GM12878 (cell line): Measurements from ENCODE around the gene PTPRB.

ENCODE experiments used
- BMI1 ChIP-seq: fragments of 450-650 bp; IDR thresholded peaks from 2 replicates; pipeline ENCODE4 v1.6.1; 2016; ENCODE audit warnings: mild to moderate bottlenecking, moderate library complexity, borderline replicate concordance
- CBX3 ChIP-seq: fragments of 200-600 bp; sonication (generic); IDR thresholded peaks from 2 replicates; pipeline ENCODE4 v1.6.1; 2016; ENCODE audit warnings: low read depth, borderline replicate concordance
- CTCF ChIP-seq, 3 experiments: IDR thresholded peaks in 2 of 3; conservative IDR thresholded peaks in 1 of 3; 2 replicates each; pipeline ENCODE4 v1.5.1; 2011; ENCODE audit warnings: low read depth in 3 of 3, low read length in 3 of 3, mild to moderate bottlenecking in 3 of 3, control low read depth in 2 of 3, moderate library complexity in 2 of 3, inconsistent platforms in 1 of 3, mixed read lengths in 1 of 3; ENCODE audit not compliant: control insufficient read depth in 2 of 3, insufficient read depth in 1 of 3; ENCODE audit errors: extremely low read depth in 1 of 3
- NFIC ChIP-seq: IDR thresholded peaks from 2 replicates; pipeline ENCODE4 v1.6.1; 2012; ENCODE audit warnings: low read depth, mild to moderate bottlenecking, inconsistent platforms, low read length, moderate library complexity
- POLR2A ChIP-seq: IDR thresholded peaks from 2 replicates; pipeline ENCODE4 v1.6.1; 2011; ENCODE audit warnings: low read depth, mild to moderate bottlenecking, low read length
- POLR2AphosphoS5 ChIP-seq: IDR thresholded peaks from 2 replicates; pipeline ENCODE4 v1.6.1; 2011; ENCODE audit warnings: mild to moderate bottlenecking, low read length, inconsistent platforms
- POU2F2 ChIP-seq: IDR thresholded peaks from 3 replicates; pipeline ENCODE4 v1.6.1; 2011; ENCODE audit warnings: low read depth, mild to moderate bottlenecking, low read length, borderline replicate concordance
- ZZZ3 ChIP-seq: IDR thresholded peaks from 2 replicates; pipeline ENCODE4 v1.6.1; 2011; ENCODE audit warnings: low read depth; ENCODE audit not compliant: control insufficient read depth, insufficient read length
- TF ChIP-seq, protein P1 (sequence below): fragments of 450-650 bp; formaldehyde crosslinking; IDR thresholded peaks from 2 replicates; pipeline ENCODE4 v1.4.0; 2022; ENCODE audit warnings: mild to moderate bottlenecking, moderate library complexity
- TF ChIP-seq, protein P2 (sequence below): IDR thresholded peaks from 2 replicates; pipeline ENCODE4 v1.6.1; 2012; ENCODE audit warnings: low read depth, low read length, improper control_type of control experiment

GRCh38 chr12:70561550-70561949 is 75.7 kb downstream of the PTPRB start:
- TF ChIP-seq POLR2A, result no peak
- TF ChIP-seq, protein P1, sequence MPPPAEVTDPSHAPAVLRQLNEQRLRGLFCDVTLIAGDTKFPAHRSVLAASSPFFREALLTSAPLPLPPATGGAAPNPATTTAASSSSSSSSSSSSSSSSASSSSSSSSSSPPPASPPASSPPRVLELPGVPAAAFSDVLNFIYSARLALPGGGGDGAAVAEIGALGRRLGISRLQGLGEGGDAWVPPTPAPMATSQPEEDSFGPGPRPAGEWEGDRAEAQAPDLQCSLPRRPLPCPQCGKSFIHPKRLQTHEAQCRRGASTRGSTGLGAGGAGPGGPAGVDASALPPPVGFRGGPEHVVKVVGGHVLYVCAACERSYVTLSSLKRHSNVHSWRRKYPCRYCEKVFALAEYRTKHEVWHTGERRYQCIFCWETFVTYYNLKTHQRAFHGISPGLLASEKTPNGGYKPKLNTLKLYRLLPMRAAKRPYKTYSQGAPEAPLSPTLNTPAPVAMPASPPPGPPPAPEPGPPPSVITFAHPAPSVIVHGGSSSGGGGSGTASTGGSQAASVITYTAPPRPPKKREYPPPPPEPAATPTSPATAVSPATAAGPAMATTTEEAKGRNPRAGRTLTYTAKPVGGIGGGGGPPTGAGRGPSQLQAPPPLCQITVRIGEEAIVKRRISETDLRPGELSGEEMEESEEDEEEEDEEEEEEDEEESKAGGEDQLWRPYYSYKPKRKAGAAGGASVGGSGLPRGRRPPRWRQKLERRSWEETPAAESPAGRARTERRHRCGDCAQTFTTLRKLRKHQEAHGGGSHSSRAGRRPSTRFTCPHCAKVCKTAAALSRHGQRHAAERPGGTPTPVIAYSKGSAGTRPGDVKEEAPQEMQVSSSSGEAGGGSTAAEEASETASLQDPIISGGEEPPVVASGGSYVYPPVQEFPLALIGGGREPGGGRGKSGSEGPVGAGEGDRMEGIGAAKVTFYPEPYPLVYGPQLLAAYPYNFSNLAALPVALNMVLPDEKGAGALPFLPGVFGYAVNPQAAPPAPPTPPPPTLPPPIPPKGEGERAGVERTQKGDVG (CRISPR knock-in tag), result no peak
- TF ChIP-seq, protein P2, sequence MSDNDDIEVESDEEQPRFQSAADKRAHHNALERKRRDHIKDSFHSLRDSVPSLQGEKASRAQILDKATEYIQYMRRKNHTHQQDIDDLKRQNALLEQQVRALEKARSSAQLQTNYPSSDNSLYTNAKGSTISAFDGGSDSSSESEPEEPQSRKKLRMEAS, result no peak
- no peak for TF ChIP-seq CTCF (IDR thresholded peaks at IDR 0.05 in 2 of 3, conservative IDR thresholded peaks at IDR 0.05 in 1 of 3; ENCODE audit: control insufficient read depth in 2 of 3, extremely low read depth in 1 of 3, insufficient read depth in 1 of 3, low read depth in 3 of 3, low read length in 3 of 3)
- no peak for TF ChIP-seq ZZZ3
- TF ChIP-seq POLR2AphosphoS5, result no peak
- TF ChIP-seq CBX3, result no peak
- no peak for TF ChIP-seq POU2F2
- no peak for TF ChIP-seq NFIC
- TF ChIP-seq BMI1, result no peak
